Gastroesophageal sphincter (tissue), 4 donors: ENCODE measurements around the gene TP53TG3B. TPM values are rescaled to one million over a fixed set of nuclear protein-coding genes. Genes with fewer than 3 reads are reported as not detected.
"Not testable (repeated sequence)": the region's sequence is repeated elsewhere in the genome, so short reads cannot be mapped to it uniquely, and the experiment has no call there.

ENCODE experiments used
- ATAC-seq: fragments of 150-250 bp; one replicate; pipeline ENCODE4 v1.9.1; 2016; ENCODE audit warnings: mild to moderate bottlenecking, moderate library complexity
- H3K27ac ChIP-seq, 4 donors: fragments of 200-600 bp; sonication (generic) in 3 of 4; 1 replicate in 3 of 4; 2 replicates in 1 of 4; pipeline ENCODE4 v1.5.1; 2016 to 2019
- H3K27me3 ChIP-seq: fragments of 200-600 bp; sonication (generic); one replicate; pipeline ENCODE4 v1.5.1; 2019
- H3K36me3 ChIP-seq, 2 donors: fragments of 200-600 bp; sonication (generic); one replicate each; pipeline ENCODE4 v1.5.1; 2019; ENCODE audit warnings: control low read depth in 1 of 2
- H3K4me1 ChIP-seq, 3 donors: fragments of 200-600 bp; sonication (generic); 1 replicate in 2 of 3; 2 replicates in 1 of 3; pipeline ENCODE4 v1.5.1; 2016 to 2019; ENCODE audit warnings: control low read depth in 2 of 3
- H3K4me3 ChIP-seq, 2 donors: fragments of 200-600 bp; sonication (generic); one replicate each; pipeline ENCODE4 v1.5.1; 2019; ENCODE audit warnings: mild to moderate bottlenecking in 1 of 2, moderate library complexity in 1 of 2
- H3K9me3 ChIP-seq, 3 donors: fragments of 200-600 bp; sonication (generic); one replicate each; pipeline ENCODE4 v1.5.1; 2017 to 2019; ENCODE audit warnings: control low read depth in 2 of 3
- WGBS, 2 donors: methylation state at CpG; one replicate each; pipeline ENCODE4 v1.1.5; 2018; ENCODE audit warnings: low coverage in 1 of 2; 5-methylcytosine and 5-hydroxymethylcytosine counted together
- small RNA-seq, 4 donors: library from RNA; depleted of rRNA; stranded (forward); fragments of <200 nt; gene quantifications; one replicate each; pipeline ENCODE3, GENCODE V24; 2016
- total RNA-seq, 4 donors: library from RNA; depleted of rRNA; stranded (reverse); fragments of >200 nt; gene quantifications; one replicate each; pipeline ENCODE4 v1.1.0, GENCODE V29; 2016

TP53TG3B gene
- not detected for total RNA-seq

GRCh38 chr16:33360541-33360940 is at the start of gene TP53TG3B:
Gene TP53TG3B, plus strand, starts transcription at chr16:33360841. Its CDS starts 68 bp downstream, at chr16:33360909.
- H3K9me3 ChIP-seq, H3K4me1 ChIP-seq, H3K36me3 ChIP-seq, ATAC-seq, H3K27ac ChIP-seq, H3K27me3 ChIP-seq, H3K4me3 ChIP-seq: not testable (repeated sequence)
- WGBS, 2 donors: no CpG with 5 or more reads among the region's 25 CpGs

- not testable (repeated sequence) for H3K36me3 ChIP-seq, H3K4me1 ChIP-seq, ATAC-seq, H3K27ac ChIP-seq, H3K27me3 ChIP-seq, H3K4me3 ChIP-seq
- 36 to 73% methylated on average over 1 to 2 of the region's 4 CpGs for WGBS, 2 donors
- H3K9me3 ChIP-seq: peaks cover 0 to 23% (median 0%) of the 10 kb centered on the region in 3 donors
Measured at GRCh38 chr16:33336226-33337012, 24.2 kb upstream of the TP53TG3B start.

GRCh38 chr16:33337627-33338542 is 22.8 kb upstream of the TP53TG3B start:
- not testable (repeated sequence) for H3K27ac ChIP-seq, ATAC-seq, H3K4me1 ChIP-seq, H3K4me3 ChIP-seq, H3K27me3 ChIP-seq, H3K36me3 ChIP-seq
- WGBS, 2 donors: 75 to 82% methylated on average over 3 to 4 of the region's 5 CpGs
- H3K9me3 ChIP-seq: peaks cover 0 to 23% (median 0%) of the 10 kb centered on the region in 3 donors

- H3K27me3 ChIP-seq, ATAC-seq, H3K4me1 ChIP-seq, H3K27ac ChIP-seq, H3K36me3 ChIP-seq, H3K4me3 ChIP-seq: not testable (repeated sequence)
- 58 to 67% methylated on average over 2 of the region's 2 CpGs for WGBS, 2 donors
- H3K9me3 ChIP-seq: peaks cover 0 to 23% (median 0%) of the 10 kb centered on the region in 3 donors
Measured at GRCh38 chr16:33338543-33338951, 22.1 kb upstream of the TP53TG3B start.

GRCh38 chr16:33339093-33340061 is 21.3 kb upstream of the TP53TG3B start:
- H3K9me3 ChIP-seq: peaks cover 0 to 23% (median 0%) of the 10 kb centered on the region in 3 donors
- not testable (repeated sequence) for H3K36me3 ChIP-seq, H3K27ac ChIP-seq, H3K4me1 ChIP-seq, H3K4me3 ChIP-seq, H3K27me3 ChIP-seq
- peak; percentile 80 for ATAC-seq
- 66 to 76% methylated on average over 2 of the region's 4 CpGs for WGBS, 2 donors

Small RNA genes within 50 kb of the gene (small RNA-seq; reads per million reads assigned to genes)
- gene AC141257.3: 0 reads per million in 4 donors
- 0 reads per million in 4 donors for gene AC141257.4

Other genes with a start within 250 kb of the TP53TG3B start
- not detected for gene TP53TG3C, start 166.6 kb upstream of the TP53TG3B start, total RNA-seq
- gene TP53TG3E, start 56.5 kb upstream of the TP53TG3B start, total RNA-seq: not detected
- not detected for gene TP53TG3F, start 98.8 kb downstream of the TP53TG3B start, total RNA-seq